Thyroid gland (tissue), 4 donors: ENCODE measurements around the gene PIEZO2.

Experiments used
- CTCF ChIP-seq, 6 experiments: fragments of 200-600 bp in 3 of 6; fragments of 450-650 bp in 3 of 6; sonication (generic) in 3 of 6; IDR thresholded peaks; one replicate each; pipeline ENCODE4 v1.5.1; 2016 to 2019; ENCODE audit warnings: antibody characterized with exemption in 6 of 6, mild to moderate bottlenecking in 2 of 6, inconsistent platforms in 1 of 6, moderate library complexity in 1 of 6
- POLR2A ChIP-seq, 2 donors: fragments of 450-650 bp; IDR thresholded peaks; one replicate each; pipeline ENCODE4 v1.6.1; 2017; ENCODE audit warnings: antibody characterized with exemption in 2 of 2, mild to moderate bottlenecking in 2 of 2, moderate library complexity in 1 of 2

- TF ChIP-seq CTCF (IDR thresholded peaks at IDR 0.05) (no peak), POLR2A (IDR thresholded peaks at IDR 0.05) (no peak)
These were observed 357.2 kb downstream of the PIEZO2 start for GRCh38 chr18:10792181-10792580.
